KOPT-K1 (cell line): ENCODE data around the gene TMEM89.

Experiments
- H3K27ac ChIP-seq: fragments of 200-600 bp; sonication (generic); 2 replicates; pipeline ENCODE4 v1.5.1; 2016; ENCODE audit warnings: antibody characterized with exemption, mild to moderate bottlenecking, low read depth, low read length; ENCODE audit not compliant: poor library complexity, severe bottlenecking
- H3K36me3 ChIP-seq: fragments of 200-600 bp; sonication (generic); 2 replicates; pipeline ENCODE4 v1.5.1; 2017; ENCODE audit warnings: antibody characterized with exemption, mild to moderate bottlenecking, low read length, moderate library complexity; ENCODE audit not compliant: insufficient read depth
- H3K9me3 ChIP-seq: fragments of 200-600 bp; sonication (generic); 2 replicates; pipeline ENCODE4 v1.5.1; 2017; ENCODE audit warnings: antibody characterized with exemption, low read length, mild to moderate bottlenecking; ENCODE audit not compliant: insufficient read depth, poor library complexity, severe bottlenecking

The TMEM89 gene

DNA sequence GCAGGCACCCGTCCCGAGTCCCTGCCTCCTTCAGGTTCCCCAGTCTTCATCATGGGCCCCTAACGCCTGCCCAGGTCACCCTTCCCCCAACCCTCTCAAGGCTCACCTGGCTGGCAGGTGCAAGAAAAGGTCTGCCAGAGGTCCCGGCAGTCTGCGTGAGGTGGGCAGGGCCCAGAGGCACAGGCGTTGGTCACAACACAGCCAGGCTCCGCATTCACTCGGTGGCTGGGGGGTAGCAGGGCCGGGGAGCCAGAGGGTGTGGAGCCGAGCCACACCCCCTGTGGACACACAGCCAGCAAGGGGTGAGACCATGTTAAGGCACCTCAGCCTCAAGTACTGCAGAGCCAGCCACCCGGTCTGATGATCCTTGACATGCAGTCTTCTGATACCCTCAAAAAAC lies 30.2 kb upstream of the TMEM89 start:
- H3K36me3 ChIP-seq: peaks cover 72% of the 10 kb centered on the region
- no peak overlapping the region for H3K27ac ChIP-seq
- H3K9me3 ChIP-seq: no peaks in the 10 kb centered on the region

DNA sequence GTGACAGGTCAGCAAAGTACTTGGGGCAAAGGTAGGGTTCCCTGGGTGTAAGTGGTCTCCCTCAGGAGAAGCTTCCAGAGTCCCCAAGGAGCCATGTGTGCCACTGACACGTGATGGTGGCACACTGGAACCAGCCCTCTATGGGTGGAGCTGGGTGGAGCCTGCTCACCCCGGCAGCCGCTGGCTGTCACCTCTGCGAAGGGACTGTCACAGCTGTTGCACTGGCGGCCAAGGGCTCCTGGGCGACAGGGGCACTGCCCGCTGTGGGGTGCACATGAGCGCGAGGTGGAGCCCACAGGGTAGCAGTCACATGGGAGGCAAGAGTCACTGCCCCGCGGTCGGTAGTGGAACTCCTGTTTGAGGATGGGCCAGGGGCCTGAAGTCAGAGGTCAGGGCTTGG lies 29.2 kb upstream of the TMEM89 start:
- Histone ChIP-seq H3K9me3 (no peaks in the 10 kb centered on the region), H3K36me3 (peaks cover 82% of the 10 kb centered on the region), H3K27ac (no peak overlapping the region)

DNA sequence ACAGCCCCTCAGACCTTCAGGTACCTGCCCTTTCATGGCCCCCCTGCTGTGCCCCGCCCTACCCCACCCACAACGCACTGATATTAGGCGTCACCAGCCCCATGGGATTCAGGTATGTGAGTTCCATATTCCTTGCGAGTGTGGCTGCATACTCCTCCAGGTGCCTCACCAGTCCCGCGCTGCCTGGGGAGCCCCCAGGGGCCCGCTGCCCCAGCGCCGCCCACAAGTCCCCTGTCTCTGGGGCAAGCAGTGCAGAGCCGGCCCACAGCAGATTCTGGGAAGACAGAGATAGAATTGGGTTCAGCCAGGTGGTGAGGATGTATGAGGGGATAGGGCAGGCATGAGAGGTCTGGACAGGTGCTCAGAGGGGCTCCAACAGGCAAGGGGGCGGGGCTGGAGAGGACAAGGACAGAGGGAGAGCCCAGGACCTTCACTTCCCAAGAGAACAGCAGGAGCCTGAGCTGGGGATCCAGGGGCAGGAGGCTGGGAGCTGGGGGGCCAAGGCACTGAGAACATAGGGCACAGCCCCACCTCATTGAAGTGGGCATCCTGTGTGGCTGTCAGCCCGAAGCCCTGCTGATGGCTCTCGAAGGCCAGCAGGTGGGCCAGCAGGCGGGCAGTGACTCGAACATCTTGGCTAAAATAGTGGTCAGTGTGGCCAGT lies 26.8 kb upstream of the TMEM89 start:
- no peak overlapping the region for H3K27ac ChIP-seq
- H3K9me3 ChIP-seq: no peaks in the 10 kb centered on the region
- peaks cover 84% of the 10 kb centered on the region for H3K36me3 ChIP-seq

DNA sequence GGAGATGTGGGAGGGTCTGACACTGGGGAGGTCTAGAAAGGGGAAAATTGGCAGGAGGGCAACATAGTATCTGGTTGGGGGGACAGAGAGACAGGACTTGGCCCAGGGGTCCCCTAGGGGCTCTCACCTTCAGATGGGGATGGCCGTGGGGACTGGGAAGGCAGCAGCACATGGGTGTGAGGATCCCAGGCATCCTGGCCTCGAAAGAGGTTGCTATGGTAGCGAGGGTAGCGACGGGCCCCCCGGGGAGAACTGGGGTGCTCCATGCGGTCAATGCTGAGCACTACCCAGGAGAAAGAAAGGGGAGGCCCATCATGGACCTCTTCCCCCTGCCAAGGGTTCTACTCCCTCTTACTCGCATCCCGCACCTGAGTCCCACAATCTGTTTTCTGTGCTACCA lies 26.1 kb upstream of the TMEM89 start:
- peaks cover 84% of the 10 kb centered on the region; the same call in 1 of the 2 replicates for H3K36me3 ChIP-seq
- H3K27ac ChIP-seq: no peak overlapping the region
- H3K9me3 ChIP-seq: no peaks in the 10 kb centered on the region

DNA sequence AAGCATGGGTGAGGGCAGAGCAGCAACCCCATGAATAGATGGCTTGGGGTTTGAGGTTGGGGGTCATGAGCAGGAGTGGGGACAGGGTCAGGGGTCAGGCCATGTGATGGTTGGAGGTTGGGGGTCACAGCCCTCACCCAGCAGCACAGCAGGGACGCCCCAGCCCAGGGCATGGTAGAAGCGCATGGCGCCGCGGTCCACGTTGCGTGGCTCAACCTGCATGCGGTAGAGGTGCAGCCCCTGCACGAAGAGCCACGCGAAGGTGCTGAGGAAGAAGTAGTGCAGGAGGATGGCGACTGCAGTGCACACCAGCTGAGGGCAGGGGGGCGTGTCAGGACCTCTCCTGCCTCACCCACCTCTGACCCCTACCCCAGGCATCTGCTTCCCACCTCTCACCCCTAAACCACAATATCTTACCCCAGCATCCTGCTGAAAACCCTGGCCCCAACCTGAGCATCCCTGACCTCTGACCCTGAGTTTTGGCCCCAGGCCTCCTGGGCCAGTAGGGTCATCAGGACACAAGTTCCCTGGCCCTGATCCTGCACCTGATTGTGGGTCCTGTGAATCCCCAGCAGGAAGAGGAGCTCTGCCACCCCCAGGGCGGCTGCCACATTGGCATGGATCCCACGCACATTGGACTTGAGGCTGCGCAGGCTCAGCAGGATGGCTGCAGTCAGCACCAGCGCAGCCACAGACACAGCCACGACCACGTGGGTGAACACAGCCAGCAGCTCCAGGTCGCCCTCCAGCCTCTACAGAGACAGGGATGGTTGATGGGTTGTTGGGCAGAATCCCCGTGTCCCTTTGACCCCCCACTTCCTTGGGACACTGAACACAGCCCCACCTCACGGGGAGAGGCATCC lies 23.6 kb upstream of the TMEM89 start:
- H3K36me3 ChIP-seq: peaks cover 85% of the 10 kb centered on the region; the same call in 1 of the 2 replicates
- H3K9me3 ChIP-seq: no peaks in the 10 kb centered on the region
- no peak overlapping the region for H3K27ac ChIP-seq

DNA sequence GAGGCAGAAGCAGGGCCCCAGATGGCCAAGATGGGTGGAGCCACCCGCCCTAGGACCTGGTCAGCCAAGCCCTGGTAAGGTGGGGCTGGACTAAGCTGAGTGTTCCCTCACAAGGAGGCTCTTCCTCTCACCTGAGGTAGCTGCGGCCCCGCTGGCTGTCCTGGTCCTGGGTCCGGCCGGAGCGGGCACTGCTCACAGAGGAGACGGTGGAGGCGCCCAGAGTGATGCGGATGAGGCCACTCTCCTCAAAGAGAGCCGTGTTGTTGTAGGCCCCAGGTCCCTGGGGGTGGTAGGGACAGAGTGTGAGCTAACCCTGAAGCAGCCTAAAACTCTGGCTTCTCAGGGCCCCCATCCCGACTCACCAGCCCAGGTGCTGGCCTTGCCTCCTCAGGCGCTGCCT lies 21.0 kb upstream of the TMEM89 start:
- Histone ChIP-seq H3K9me3 (no peaks in the 10 kb centered on the region), H3K27ac (no peak overlapping the region), H3K36me3 (peaks cover 82% of the 10 kb centered on the region; the same call in 1 of the 2 replicates)

DNA sequence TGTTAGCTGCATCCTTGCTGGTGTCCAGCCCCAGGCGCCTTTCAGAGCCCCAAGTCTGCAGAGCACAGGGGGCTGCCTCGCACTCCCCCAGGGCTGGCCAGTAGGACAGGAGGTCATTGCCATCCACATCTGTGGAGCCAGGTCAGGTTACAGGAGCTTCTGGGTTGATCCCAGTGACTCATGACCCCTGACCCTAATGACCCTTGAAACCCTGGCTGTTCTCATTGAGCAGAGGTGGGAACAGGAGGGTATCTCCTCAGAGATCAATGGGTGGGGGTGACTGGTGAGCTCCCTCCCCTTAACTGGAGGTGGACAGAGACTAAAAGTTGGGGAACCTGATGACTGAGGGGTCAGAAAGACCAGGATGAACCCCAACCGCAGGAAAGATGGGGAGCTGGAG lies 19.8 kb upstream of the TMEM89 start:
- peaks cover 76% of the 10 kb centered on the region; the same call in 1 of the 2 replicates for H3K36me3 ChIP-seq
- H3K27ac ChIP-seq: no peak overlapping the region
- no peaks in the 10 kb centered on the region for H3K9me3 ChIP-seq

DNA sequence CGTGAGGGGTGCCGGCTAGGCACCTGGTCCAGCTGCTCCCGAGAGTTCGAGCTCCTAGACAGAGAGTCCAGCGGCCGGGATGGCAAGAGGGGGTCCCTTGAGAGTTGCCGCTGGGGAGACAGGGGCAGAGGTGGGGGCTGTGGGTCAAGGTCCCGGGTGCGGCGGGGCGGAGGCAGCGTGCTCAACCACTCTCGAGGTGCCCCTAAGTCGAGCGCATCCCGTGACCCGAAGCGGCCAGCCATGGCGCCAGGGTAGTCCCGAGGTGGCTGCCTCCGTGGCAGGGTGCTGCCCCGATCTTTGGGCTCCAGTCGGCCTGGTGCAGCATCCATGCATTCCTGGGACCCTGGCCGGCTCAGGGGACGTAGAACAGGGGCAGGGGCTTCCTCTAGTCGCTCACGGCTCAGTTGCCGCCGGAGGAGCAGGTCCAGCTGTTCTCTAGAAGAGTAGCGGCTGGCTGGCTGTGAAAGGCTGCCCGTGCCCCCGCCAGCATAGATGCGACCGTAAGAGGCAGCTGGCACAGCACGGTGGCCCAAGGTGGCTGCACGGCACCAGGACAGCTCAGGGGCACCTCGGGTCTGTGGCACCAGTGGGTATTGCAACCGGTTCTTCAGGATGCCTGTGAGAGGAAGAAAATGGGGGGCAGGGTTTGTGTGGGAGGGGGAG lies 18.5 kb upstream of the TMEM89 start:
- peaks cover 63% of the 10 kb centered on the region; the same call in 1 of the 2 replicates for H3K36me3 ChIP-seq
- H3K27ac ChIP-seq: no peak overlapping the region
- no peaks in the 10 kb centered on the region for H3K9me3 ChIP-seq

DNA sequence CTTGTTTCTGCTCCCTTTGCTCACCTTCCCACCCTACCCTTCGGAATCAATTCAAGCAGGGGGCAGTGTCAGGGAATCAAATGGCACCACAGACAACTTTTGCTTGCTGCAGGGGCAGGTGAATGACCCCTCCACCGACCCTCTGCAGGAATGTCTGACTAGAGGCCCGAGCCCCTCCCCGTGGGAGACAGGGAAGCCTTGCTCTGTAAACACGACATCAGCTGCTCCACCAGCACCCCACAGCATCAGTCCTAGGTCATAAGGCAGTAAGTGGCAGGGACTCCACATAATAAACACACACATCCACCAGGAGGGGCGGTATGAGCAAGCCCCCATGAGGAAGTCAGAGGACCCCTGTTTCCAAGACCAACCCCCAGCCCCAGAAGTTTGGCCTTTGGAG lies 15.7 kb upstream of the TMEM89 start:
- H3K36me3 ChIP-seq: peaks cover 46% of the 10 kb centered on the region; the same call in 1 of the 2 replicates
- H3K27ac ChIP-seq: no peak overlapping the region
- no peaks in the 10 kb centered on the region for H3K9me3 ChIP-seq

DNA sequence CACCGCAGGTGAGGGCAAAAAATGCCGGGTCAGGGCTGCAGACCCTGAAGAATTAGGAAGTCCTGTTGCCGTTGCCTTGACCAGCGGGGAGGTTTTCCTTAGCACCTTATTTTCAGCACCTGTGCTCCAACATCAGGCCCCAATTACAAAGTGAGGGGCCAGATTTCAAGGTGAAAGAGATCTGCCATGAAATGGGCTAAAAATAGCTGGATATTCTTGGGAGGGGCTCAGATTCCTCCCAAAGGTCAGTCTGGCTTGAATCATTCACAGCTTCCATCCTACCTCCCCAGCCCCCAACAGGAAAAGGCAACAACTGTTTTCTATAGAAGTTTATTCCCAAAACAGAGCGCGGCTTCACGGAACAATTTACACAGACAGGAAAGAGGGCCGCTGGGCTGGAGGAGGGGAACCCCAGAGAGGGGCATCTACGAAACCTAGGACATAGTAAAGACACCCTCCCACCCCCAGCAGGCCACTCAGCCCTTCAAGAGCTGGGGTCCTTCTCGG lies 14.6 kb upstream of the TMEM89 start:
- peaks cover 44% of the 10 kb centered on the region; the same call in 1 of the 2 replicates for H3K36me3 ChIP-seq
- no peaks in the 10 kb centered on the region for H3K9me3 ChIP-seq
- H3K27ac ChIP-seq: peak overlapping the region; percentile 63

DNA sequence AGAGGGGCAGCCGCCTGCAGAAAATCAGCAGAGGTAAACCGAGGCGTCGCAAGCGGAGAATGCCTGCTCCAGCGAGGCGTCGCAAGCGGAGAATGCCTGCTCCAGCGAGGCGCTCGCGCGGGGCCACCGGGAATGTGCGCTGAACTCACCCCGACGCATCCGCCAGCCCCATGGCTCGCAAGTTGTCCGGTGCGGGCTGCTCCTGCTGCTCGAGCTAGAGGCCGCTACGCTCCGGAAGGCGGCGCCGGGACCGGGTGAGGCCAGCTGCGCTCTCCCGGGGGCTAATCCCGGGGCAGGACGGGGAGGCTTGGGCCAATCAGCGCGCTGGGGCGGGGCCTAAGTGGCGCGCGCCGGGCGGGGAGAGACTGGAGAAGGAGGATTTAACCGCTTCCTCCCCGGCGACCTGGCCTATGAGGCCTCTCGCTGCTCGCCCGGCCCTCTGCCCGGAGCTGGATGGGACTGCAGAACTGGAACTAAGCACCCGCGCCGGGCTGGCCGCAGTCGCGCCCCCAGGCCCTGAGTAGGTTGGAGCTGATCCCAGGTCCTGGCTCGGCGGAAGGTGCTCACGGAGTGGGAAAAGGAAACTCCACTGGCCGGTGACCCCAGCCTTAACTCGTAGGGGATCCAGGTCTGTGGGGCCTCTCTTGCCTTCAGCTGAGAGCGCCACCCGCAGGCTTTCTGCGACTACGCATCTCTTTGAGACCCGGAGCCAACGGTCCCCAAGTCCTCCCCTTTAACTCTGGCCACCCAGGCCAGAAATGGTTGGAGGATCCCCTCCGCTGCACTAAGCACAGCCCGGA lies 13.9 kb upstream of the TMEM89 start, which contains the start of gene SLC26A6:
TSS of gene SLC26A6 (minus strand) at position 240 of the 800 bp plus-strand sequence. CDS start at position 172, 68 bp downstream.
- peak within 1 kb of the TSS; percentile 63 for H3K27ac ChIP-seq

DNA sequence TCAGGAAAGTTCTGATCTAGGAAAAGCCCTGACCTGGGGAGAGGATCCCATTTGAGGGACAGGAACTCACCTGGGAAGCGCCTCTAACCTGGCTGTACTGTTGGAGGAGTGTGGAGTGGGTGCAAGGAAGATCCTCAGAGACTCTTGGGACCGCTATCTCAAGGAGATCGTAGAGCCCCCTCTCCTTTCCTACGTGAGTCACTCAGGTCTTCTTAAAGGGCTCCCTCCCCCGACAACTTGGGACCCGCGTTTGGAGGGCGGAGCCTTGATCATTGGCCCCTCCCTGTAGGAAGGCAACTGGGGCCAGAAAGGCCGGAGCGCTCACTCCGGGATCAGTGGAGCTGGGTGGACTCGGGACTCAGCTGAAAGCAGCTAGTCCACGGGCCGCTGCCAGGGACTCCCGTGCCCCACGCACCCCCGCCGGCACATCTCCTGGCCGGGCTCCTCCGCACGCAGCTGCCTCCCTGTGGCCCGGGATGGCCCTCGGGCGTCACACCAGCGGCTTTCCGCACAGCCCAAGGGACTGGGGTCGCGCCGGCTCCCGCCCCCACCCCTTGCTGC lies 13.2 kb upstream of the TMEM89 start:
- H3K9me3 ChIP-seq: no peaks in the 10 kb centered on the region
- peaks cover 36% of the 10 kb centered on the region; the same call in 1 of the 2 replicates for H3K36me3 ChIP-seq
- peak overlapping the region; percentile 63 for H3K27ac ChIP-seq

More for the DNA sequence above, 13.9 kb upstream of the TMEM89 start, which contains the start of gene SLC26A6:
- peaks cover 36% of the 10 kb centered on the region; the same call in 1 of the 2 replicates for H3K36me3 ChIP-seq
- H3K9me3 ChIP-seq: no peaks in the 10 kb centered on the region

DNA sequence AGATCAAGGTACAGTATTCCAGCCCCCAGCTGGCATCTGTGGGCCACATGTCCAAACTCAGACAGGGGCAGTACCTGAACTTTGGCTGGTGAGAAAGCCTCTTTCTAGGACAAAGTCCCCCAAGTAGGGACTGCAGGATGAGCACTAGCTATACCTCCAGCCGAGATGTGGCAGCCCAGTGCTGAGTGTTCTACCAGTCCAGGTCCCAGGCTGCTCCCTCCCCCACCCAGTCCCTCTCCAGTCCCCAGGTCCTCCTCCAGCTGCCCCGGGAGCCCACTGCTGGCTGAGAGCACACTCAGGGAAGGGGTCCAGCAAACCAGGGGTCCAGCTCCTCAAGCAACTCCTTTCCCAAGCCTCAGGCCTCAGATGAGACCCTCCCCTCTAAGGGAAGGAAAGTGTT lies 12.2 kb upstream of the TMEM89 start:
- H3K36me3 ChIP-seq: peaks cover 35% of the 10 kb centered on the region; the same call in 1 of the 2 replicates
- H3K27ac ChIP-seq: no peak overlapping the region
- H3K9me3 ChIP-seq: no peaks in the 10 kb centered on the region

DNA sequence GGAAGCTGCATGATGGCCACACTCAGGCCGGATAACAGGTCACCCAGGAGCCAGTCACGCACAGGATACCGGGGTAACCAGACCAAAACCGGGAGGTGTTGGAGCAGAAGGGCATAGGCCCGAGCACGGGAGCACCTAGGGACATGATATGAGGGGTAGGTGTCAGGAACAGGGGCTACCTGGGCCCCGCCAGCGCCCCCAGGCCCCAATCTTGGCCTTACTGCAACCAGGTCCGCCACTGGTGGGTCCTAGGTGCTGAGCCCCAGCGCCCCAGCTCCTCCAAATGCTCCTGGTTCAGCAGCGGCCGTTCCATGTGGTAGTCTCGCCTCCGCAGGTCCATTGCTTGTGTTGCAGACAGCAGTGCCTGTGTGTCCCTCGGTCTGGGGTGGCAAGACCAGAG lies 11.7 kb upstream of the TMEM89 start:
- peaks cover 38% of the 10 kb centered on the region; the same call in 1 of the 2 replicates for H3K36me3 ChIP-seq
- no peak overlapping the region for H3K27ac ChIP-seq
- no peaks in the 10 kb centered on the region for H3K9me3 ChIP-seq
